Immature natural killer cell (primary cell): ENCODE measurements around the gene PREX1. TPM values are rescaled to one million over a fixed set of nuclear protein-coding genes. Genes with fewer than 3 reads are reported as not detected.
"Not testable (repeated sequence)": the region's sequence is repeated elsewhere in the genome, so short reads cannot be mapped to it uniquely, and the experiment has no call there.

Experiments used
- DNase-seq, 3 donors: peaks; one replicate each; pipeline ENCODE4 v3.0.0; 2022; ENCODE audit warnings: mixed read lengths in 1 of 3
- H3K27ac Mint-ChIP-seq, 6 donors: one replicate each; pipeline ENCODE4 v1.8.0; 2020; ENCODE audit warnings: mixed read lengths in 6 of 6, mild to moderate bottlenecking in 5 of 6, inconsistent platforms in 4 of 6, moderate library complexity in 3 of 6
- H3K27me3 Mint-ChIP-seq, 3 donors: one replicate each; pipeline ENCODE4 v1.8.0; 2020 to 2021; ENCODE audit warnings: low read depth in 3 of 3, mild to moderate bottlenecking in 3 of 3, mixed read lengths in 3 of 3, moderate library complexity in 3 of 3, inconsistent platforms in 1 of 3
- H3K36me3 Mint-ChIP-seq, 3 donors: one replicate each; pipeline ENCODE4 v1.8.0; 2020; ENCODE audit warnings: mixed read lengths in 3 of 3, inconsistent platforms in 2 of 3, mild to moderate bottlenecking in 2 of 3
- H3K4me1 Mint-ChIP-seq, 2 donors: one replicate each; pipeline ENCODE4 v1.8.0; 2020; ENCODE audit warnings: inconsistent platforms in 2 of 2, mild to moderate bottlenecking in 2 of 2, mixed read lengths in 2 of 2, moderate library complexity in 1 of 2
- H3K4me3 Mint-ChIP-seq, 5 donors: one replicate each; pipeline ENCODE4 v1.8.0; 2020; ENCODE audit warnings: mild to moderate bottlenecking in 5 of 5, mixed read lengths in 5 of 5, inconsistent platforms in 3 of 5, moderate library complexity in 3 of 5
- H3K9me3 Mint-ChIP-seq, 6 donors: one replicate each; pipeline ENCODE4 v1.8.0; 2020; ENCODE audit warnings: mild to moderate bottlenecking in 6 of 6, mixed read lengths in 6 of 6, inconsistent platforms in 4 of 6, moderate library complexity in 3 of 6
- polyA plus RNA-seq, 3 donors: library from polyadenylated mRNA; unstranded; fragments of 300-500 nt; fragmentation: Illumina TruSeq; gene quantifications; one replicate each; pipeline ENCODE4 v1.2.3, GENCODE V29; 2021

The PREX1 gene
- polyA plus RNA-seq, 3 donors from 2014 or later: 30.5 to 94.3 (median 54.9) TPM

- Mint-ChIP-seq H3K27ac (peak overlapping the region; percentile 79 to 96 (median 94)), H3K4me1 (peaks cover 0 to 56% of the 10 kb centered on the region in 2 donors), H3K4me3 (peak overlapping the region; percentile 76 to 83 (median 81)), H3K36me3 (peaks cover 3 to 18% (median 11%) of the 10 kb centered on the region in 3 donors)
- H3K27me3 Mint-ChIP-seq, H3K9me3 Mint-ChIP-seq, DNase-seq: not testable (repeated sequence)
Measured at GRCh38 chr20:48775545-48775944, 52.3 kb downstream of the PREX1 start.

- no peak for DNase-seq
- Mint-ChIP-seq H3K4me1 (peaks cover 0 to 64% of the 10 kb centered on the region in 2 donors), H3K27me3 (peaks cover 0 to 8% (median 3%) of the 10 kb centered on the region in 3 donors), H3K4me3 (peak overlapping the region; percentile 76 to 83 (median 81)), H3K27ac (peak overlapping the region; percentile 79 to 96 (median 94)), H3K36me3 (peaks cover 3 to 16% (median 10%) of the 10 kb centered on the region in 3 donors), H3K9me3 (no peaks in the 10 kb centered on the region)
Measured at GRCh38 chr20:48774696-48775095, 53.1 kb downstream of the PREX1 start.

GRCh38 chr20:48773837-48774418 is 53.9 kb downstream of the PREX1 start:
- H3K27ac Mint-ChIP-seq: peak overlapping the region; percentile 79 to 97 (median 95)
- DNase-seq: peak; percentile 44 to 48 (median 47)
- H3K4me3 Mint-ChIP-seq: peak overlapping the region; percentile 76 to 83 (median 81)
- H3K4me1 Mint-ChIP-seq: peaks cover 0 to 72% of the 10 kb centered on the region in 2 donors
- H3K27me3 Mint-ChIP-seq: peaks cover 3 to 11% (median 5%) of the 10 kb centered on the region in 3 donors
- H3K36me3 Mint-ChIP-seq: peaks cover 3 to 15% (median 8%) of the 10 kb centered on the region in 3 donors
- no peaks in the 10 kb centered on the region for H3K9me3 Mint-ChIP-seq

- no peak for DNase-seq
- Mint-ChIP-seq H3K36me3 (peaks cover 8 to 9% (median 8%) of the 10 kb centered on the region in 3 donors), H3K4me1 (peaks cover 0 to 88% of the 10 kb centered on the region in 2 donors), H3K9me3 (no peaks in the 10 kb centered on the region), H3K27me3 (peaks cover 6 to 14% (median 7%) of the 10 kb centered on the region in 3 donors), H3K27ac (peak overlapping the region; percentile 79 to 97 (median 96)), H3K4me3 (peak overlapping the region; percentile 60 to 81 (median 65))
Measured at GRCh38 chr20:48772183-48772976, 55.4 kb downstream of the PREX1 start.

- H3K36me3 Mint-ChIP-seq: peaks cover 8 to 9% (median 8%) of the 10 kb centered on the region in 3 donors
- peak overlapping the region; percentile 43 to 59 (median 54) for H3K4me3 Mint-ChIP-seq
- H3K9me3 Mint-ChIP-seq: no peaks in the 10 kb centered on the region
- peaks cover 0 to 96% of the 10 kb centered on the region in 2 donors for H3K4me1 Mint-ChIP-seq
- no peak for DNase-seq
- H3K27ac Mint-ChIP-seq: peak overlapping the region; percentile 78 to 99 (median 96)
- H3K27me3 Mint-ChIP-seq: peaks cover 6 to 17% (median 7%) of the 10 kb centered on the region in 3 donors
Measured at GRCh38 chr20:48771542-48771941, 56.3 kb downstream of the PREX1 start.

- Mint-ChIP-seq H3K27me3 (peaks cover 6 to 16% (median 7%) of the 10 kb centered on the region in 3 donors), H3K4me3 (peak overlapping the region; percentile 43 to 59 (median 54)), H3K27ac (peak overlapping the region; percentile 78 to 99 (median 96)), H3K36me3 (peaks cover 8 to 9% (median 8%) of the 10 kb centered on the region in 3 donors), H3K9me3 (no peaks in the 10 kb centered on the region), H3K4me1 (peaks cover 0 to 99% of the 10 kb centered on the region in 2 donors)
- DNase-seq: no peak
Measured at GRCh38 chr20:48770700-48771442, 56.9 kb downstream of the PREX1 start.

GRCh38 chr20:48769069-48769983 is 58.5 kb downstream of the PREX1 start:
- H3K9me3 Mint-ChIP-seq: no peaks in the 10 kb centered on the region
- H3K4me3 Mint-ChIP-seq: peak overlapping the region; percentile 51 to 75 (median 72)
- peaks cover 6 to 16% (median 7%) of the 10 kb centered on the region in 3 donors for H3K27me3 Mint-ChIP-seq
- peak overlapping the region; percentile 95 to 99 (median 96) for H3K27ac Mint-ChIP-seq
- DNase-seq: peak; percentile 87 to 88 (median 87)
- H3K4me1 Mint-ChIP-seq: peaks cover 0 to 99% of the 10 kb centered on the region in 2 donors
- peaks cover 8 to 15% (median 8%) of the 10 kb centered on the region in 3 donors for H3K36me3 Mint-ChIP-seq

GRCh38 chr20:48766961-48767960 is 60.5 kb downstream of the PREX1 start:
- peak; percentile 45 to 52 (median 50) for DNase-seq
- Mint-ChIP-seq H3K27me3 (peaks cover 6 to 13% (median 7%) of the 10 kb centered on the region in 3 donors), H3K4me1 (peaks cover 0 to 99% of the 10 kb centered on the region in 2 donors), H3K9me3 (no peaks in the 10 kb centered on the region), H3K27ac (peak overlapping the region; percentile 95 to 99 (median 96)), H3K4me3 (peak overlapping the region; percentile 51 to 73 (median 71)), H3K36me3 (peaks cover 4 to 15% (median 8%) of the 10 kb centered on the region in 3 donors)

GRCh38 chr20:48766205-48766604 is 61.6 kb downstream of the PREX1 start:
- H3K9me3 Mint-ChIP-seq: no peaks in the 10 kb centered on the region
- H3K4me3 Mint-ChIP-seq: peak overlapping the region; percentile 51 to 71 (median 70)
- no peak for DNase-seq
- H3K4me1 Mint-ChIP-seq: peaks cover 0 to 100% of the 10 kb centered on the region in 2 donors
- H3K27me3 Mint-ChIP-seq: peaks cover 6 to 13% (median 7%) of the 10 kb centered on the region in 3 donors
- H3K27ac Mint-ChIP-seq: peak overlapping the region; percentile 95 to 99 (median 96)
- H3K36me3 Mint-ChIP-seq: peaks cover 4 to 15% (median 8%) of the 10 kb centered on the region in 3 donors

- Mint-ChIP-seq H3K9me3 (no peaks in the 10 kb centered on the region), H3K4me3 (peak overlapping the region; percentile 51 to 71 (median 70)), H3K27me3 (peaks cover 9 to 17% (median 10%) of the 10 kb centered on the region in 3 donors), H3K36me3 (peaks cover 4 to 15% (median 8%) of the 10 kb centered on the region in 3 donors), H3K27ac (peak overlapping the region; percentile 95 to 99 (median 96)), H3K4me1 (peaks cover 0 to 100% of the 10 kb centered on the region in 2 donors)
- no peak for DNase-seq
Measured at GRCh38 chr20:48765359-48765758, 62.4 kb downstream of the PREX1 start.

GRCh38 chr20:48763216-48763914 is 64.4 kb downstream of the PREX1 start:
- no peak for DNase-seq
- Mint-ChIP-seq H3K4me3 (peak overlapping the region; percentile 17 to 41 (median 36)), H3K27me3 (peaks cover 8 to 17% (median 15%) of the 10 kb centered on the region in 3 donors), H3K9me3 (no peaks in the 10 kb centered on the region), H3K27ac (peak overlapping the region; percentile 95 to 100 (median 98)), H3K36me3 (peaks cover 0 to 12% (median 8%) of the 10 kb centered on the region in 3 donors), H3K4me1 (peaks cover 0 to 100% of the 10 kb centered on the region in 2 donors)
